ENCODE measurements around the gene IFNG-AS1.

The IFNG-AS1 gene

DNA sequence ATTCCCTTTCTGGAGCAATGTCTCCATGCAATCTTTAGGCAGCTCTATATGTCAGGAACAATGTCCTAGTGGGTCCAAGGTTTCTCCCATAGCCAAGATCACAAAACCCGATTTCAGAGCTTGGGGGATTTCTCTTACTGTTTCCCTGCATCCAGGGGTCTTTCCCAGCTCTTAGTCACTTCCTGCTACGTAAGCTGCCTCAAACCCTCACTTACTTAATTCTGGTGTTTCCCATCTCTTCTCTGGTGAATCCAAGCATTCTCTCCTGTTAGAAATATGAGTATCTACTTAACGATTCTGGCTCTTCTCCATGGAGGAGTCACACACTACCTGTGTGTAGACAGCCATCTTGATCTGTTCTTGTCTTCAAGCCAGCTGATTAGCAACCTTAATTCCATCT lies 80.0 kb downstream of the IFNG-AS1 start:
- H3K4me3 Mint-ChIP-seq, result no peak overlapping the region
- H3K9me3 Mint-ChIP-seq, result peaks cover 5 to 11% of the 10 kb centered on the region in 2 donors
- H3K27me3 Mint-ChIP-seq, result no peaks in the 10 kb centered on the region
- H3K27ac Mint-ChIP-seq, result no peak overlapping the region
- peaks cover 18 to 50% of the 10 kb centered on the region in 2 donors for H3K4me1 Mint-ChIP-seq
- DNase-seq (no peak), ATAC-seq (replicated peaks) (no peak)
- H3K36me3 Mint-ChIP-seq, result peaks cover 21 to 29% of the 10 kb centered on the region in 2 donors

Data from stimulated activated naive B cell treated with anti-CD40 and anti-IgM and Interleukin-4, amounts not matched to agents 10 μg/mL and 1 μg/mL and 100 μg/mL, for 72 hours (primary cell).